HG03095 (cell line): ENCODE results near the gene ABCA8.

ENCODE experiments used
- ATAC-seq: cut with Tn5 transposase; IDR thresholded peaks from one replicate; pipeline ENCODE4 v1.9.1; 2021; ENCODE audit warnings: moderate library complexity; ENCODE audit not compliant: unreplicated experiment

Gene ABCA8

DNA sequence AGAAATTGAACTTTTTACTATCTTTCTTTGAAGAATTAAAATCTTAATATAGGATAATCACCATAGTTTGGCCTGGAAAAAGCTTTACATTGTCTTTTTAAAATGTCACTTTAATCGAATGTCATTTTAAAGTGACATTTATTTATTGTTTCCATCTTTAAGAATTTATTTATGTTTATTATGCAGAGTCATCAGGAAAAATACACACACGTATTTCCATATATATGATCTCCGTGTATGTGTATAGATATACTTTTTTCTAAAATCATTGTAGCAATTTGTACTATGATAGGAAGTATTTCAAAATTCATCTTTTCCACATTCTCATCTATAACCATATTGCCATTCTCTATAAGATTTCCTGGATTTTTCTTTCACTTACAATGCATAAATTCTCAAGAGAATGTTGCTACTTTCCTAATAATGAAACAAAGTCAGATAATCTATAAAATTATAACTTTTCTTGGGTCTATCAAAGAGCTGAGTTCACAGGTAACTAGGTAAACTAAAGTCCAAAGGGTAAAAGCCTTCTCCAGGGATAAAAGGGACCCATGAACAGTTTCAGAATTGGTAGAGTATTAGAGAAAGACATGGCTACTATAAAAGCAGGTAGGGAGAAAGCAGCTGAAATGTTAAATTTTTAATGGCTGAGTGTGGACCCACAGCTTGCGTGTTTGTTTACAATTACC, 11.9 kb downstream of the ABCA8 start:
- ATAC-seq = no peak

DNA sequence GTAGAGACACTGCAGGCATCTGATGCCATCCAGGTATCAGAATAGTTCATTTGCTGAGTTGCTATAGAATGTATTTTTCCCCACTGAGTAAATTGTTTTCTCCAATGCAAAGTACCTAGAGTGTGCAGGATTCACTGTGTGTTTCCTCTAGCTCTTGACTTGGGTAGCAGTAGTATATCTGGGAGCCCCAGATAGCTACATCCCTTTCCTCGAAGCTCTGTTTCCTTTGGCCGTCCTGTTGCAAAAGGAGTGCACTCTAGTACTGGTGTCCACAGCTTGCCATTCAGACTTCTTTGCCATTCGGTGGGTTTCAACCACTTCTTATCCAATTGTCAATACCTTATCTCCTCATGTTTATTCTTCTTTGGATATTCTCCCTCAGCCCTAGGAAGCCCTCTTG, 12.8 kb downstream of the ABCA8 start:
- no peak for ATAC-seq

DNA sequence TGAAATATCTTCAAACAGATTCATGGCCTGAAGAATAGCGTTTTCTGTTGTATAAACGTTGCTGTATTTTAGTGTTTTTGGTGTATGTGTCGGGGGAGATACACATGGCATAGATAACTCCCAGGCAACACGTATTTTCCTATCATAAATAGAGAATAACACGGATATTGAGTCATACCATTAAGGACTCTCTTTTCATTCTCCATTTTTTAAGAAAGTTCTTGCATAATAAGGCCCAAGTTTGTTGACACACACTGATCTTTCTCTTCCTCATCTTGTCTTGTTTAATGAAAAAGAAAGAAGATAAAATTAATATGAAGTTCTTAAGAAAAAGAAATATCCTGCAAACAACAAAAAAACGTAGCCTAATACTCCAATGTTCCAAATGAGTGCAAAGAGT, 13.4 kb downstream of the ABCA8 start:
- ATAC-seq = no peak

DNA sequence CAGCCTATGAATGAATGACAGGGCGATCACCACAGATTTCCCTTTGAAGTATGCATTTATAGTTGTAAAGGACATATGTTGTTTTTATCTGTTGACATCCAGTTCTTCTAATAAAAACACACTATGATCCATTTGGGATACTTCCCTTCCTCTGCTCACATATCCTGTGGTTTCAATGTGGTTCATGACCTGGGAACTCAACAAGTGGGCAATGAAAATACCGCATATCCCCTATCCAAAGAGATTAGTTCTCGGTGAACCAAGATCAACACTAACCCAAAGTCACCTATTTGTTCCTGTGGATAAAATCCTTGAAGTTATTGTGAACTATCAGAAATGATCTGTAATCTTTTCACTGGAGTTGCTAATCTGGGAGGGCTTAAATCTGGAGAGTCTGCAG, 16.0 kb downstream of the ABCA8 start:
- no peak for ATAC-seq

DNA sequence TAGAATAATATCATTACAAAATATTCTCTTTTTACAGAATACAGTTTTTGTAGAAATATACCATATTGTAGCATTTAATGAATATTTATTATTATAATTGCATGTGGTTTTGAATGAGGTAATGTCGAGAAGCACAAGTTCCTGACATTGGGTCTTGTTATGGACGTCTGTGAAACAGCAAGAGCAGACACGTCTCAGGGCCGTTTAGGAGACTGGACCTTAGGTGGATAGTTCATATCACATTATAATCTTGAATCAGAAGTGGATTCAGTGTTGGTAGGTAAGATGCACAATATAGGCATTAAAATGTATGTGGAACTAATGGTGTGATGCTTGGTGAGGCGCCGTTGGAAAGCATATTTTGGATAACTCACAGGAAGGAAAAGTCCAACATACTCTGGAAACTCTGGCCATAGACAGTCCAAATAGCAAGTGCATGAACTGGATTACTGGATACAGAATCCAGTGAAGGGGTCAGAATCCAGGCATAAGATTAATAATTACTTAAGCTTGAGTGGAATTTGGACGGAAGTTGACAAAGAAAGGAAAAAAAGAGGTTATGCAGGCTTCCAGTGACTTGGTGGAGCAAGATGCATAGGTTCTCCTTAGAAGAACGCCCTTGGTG, 17.2 kb downstream of the ABCA8 start:
- no peak for ATAC-seq

DNA sequence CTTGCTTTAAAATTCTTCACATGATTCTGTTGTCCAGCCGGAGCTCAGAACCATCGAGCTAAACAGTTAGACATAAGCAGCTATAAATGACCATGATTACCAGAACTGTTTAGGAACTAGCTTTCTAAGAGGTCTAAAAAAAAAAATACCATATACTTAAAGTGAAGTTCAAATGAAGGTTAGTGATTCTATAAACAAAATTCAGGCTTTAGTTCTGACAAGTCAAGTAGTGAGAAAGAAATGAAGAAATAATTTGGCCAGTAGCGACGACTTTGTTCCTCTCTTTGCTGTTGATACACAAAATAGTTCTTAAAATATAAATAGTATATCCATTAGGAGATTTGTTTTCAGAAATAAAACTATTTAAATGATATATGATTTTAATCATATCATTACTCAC, 27.7 kb downstream of the ABCA8 start:
- ATAC-seq = no peak

DNA sequence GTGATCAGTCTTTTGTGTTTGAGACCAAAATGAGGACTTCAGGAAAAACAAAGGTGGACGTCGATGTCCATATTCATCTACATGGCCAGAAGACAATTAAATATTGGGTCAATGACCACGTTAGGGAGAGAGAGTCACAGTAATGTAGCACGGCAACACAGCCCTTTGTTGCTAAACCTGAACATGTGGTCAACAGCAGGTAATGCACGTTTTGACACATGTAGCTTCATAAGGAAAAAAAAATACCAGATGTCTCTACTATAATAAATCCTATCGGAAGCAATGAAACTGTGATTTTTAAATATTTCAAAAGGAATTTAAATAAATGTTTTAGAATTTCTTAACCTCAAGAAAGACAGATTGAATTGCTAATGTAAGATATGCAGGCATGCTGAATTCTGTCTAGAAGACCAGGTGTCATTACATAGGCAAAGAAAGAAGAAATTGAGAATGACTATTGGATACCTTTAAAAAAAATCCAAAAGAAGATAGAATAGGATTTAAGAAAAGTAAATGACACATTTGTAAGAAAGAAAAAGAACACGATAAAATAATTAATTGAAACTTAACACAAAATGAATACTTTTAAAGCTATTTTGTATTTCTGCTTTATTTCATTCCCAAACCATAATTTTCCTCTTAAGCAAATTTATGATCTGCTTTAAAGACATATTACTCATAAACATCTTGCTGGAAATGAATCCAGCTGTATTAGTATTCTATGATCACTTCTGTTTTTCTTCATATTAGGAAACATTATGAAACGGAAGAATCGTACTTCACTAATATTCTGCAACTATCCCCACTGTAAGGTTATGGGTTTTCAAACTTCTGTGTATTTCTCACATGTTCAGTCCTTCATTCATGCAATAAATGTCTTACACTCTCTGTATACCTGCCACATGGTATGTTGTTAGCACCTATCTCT, 30.1 kb downstream of the ABCA8 start:
- no peak for ATAC-seq

DNA sequence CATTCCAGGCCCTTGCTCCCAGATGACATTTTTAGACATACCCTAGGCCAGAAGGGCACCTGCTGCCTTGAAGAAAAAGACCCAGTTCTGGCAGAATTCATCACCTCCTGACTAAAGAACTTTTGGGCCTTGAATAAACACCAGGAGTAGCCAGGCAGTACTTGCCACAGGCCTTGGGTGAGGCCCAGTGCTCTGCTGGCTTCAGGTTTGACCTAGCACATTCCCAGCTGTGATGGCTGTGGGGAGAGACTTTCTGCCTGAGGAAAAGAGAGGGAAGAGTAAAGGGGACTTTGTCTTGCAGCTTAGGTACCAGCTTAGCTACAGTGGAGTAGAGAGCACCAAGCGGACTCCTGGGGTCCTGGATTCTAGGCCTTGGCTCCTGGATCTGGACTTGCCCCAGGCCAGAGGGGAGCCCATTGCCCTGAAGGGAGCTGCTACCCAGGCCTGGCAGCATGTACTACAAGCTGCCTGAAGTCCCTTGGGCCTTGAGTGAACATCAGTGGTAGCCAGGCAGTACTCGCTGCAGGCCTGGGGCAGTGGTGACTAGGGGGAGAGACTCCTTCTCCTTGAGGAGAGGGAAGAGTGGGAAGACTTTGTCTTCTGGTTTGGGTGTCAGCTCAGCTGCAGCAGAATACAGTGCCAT, 44.3 kb downstream of the ABCA8 start:
- no peak for ATAC-seq

DNA sequence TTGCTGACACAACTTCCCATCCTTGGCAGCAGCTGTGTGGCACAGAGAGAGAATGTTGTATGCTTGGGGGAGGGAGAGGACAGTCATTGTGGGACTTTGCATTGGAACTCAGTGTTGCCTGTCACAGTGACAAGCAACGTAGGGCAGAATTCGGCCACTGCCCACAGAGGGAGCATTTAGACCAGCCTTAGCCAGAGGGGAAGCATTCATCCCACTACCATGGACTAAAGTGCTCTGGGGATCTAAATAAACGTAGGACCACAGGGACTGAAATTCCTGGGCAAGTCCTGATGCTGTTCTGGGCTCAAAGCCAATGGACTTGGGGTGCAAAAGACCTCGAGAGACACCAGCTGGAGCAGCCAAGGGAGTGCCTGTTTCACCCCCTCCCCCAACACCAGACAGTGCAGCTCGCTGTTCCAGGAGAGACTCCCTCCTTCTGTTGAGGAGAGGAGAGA, 44.9 kb downstream of the ABCA8 start:
- no peak for ATAC-seq

DNA sequence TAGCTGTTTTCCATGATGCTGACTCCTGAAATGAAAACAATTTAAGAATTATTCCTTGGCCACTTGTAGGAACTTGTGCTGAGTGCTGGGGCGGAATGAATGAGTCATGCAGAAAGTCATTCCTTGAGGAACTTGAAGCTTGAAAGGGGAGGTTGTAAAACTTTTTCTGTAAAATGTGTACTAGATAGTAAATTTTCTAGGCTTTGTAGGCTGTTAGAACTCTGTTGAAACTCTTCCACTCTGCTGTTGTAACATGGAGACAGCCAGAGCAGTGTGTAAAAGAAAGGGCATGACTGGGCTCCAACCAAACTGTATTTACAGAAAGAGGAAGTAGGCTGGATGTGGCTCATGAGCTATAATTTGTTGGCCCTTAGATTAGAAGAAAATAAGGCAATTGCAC, 46.1 kb downstream of the ABCA8 start:
- no peak for ATAC-seq

DNA sequence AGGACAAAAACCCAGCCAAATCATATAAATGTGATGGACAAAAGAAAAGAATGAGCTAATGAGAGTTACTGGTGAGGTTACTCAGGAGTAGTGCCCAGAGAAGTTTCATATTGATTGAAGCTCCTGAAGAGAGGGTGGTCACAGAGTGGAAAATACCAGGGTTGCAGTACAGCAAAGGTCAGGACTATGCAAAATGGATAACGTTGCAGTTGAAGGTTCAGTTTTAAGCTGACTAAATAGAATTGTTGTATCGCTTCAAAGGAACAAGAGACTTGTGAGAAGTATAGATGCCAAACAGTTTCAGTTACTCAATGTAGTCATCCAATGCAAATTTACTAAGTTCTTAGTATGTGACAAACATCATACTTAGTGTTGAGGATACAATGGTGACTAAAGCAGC, 47.1 kb downstream of the ABCA8 start:
- peak; percentile 46 for ATAC-seq

DNA sequence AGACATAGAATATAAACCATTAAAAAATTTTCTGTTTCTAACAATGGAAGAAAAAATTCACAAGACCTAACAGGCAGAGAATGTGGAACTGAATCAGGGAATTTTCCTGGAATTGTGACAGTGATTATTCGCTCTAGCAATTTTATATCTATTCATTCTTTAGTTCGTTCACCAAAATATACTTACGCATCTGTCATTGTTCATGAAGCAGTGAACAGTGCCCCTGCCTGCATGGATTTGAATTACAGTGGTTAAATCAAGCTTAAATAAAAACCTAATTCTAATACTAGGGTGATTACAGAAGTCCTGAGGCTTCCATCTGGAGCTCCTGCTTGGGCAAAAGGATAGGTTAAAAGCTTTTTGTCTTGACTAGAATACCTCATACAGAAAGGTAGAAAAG, 48.6 kb downstream of the ABCA8 start:
- no peak for ATAC-seq

DNA sequence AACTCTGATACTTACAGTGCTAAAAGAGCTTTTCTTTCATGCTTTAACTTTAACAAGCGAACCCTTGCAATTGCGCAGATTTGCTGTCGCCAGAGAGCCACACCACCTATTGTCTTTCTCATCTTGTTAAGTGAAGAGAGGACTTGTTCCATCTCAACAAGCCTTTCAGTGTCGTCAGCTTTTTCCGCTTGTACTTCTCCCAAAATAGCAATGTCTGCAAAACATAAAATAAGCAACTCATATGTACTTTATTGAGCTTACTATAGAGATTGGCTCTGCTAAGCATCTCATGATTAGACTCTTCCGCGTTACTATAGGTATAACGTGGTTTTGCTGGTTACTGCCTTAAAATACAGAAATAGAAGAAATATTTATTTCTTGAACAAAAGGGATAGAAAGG, 51.9 kb downstream of the ABCA8 start:
- ATAC-seq = no peak

DNA sequence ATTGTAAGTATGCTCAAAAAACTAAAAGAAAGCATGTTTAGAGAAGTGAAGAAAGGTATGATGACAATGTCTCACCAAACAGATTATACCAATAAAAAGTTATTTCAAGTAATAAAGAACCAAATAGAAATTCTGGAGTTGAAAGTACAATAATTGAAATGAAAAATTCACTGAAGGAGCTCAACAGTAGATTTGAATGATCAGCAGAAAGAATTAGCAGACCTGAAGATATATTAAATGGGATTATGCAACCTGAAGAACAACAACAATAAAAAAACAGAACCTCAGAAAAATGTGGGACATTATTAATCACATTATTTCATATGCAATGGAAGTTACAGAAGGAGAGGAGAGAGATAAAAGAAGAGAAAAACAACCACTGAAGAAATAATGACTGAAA, 57.6 kb downstream of the ABCA8 start:
- no peak for ATAC-seq

DNA sequence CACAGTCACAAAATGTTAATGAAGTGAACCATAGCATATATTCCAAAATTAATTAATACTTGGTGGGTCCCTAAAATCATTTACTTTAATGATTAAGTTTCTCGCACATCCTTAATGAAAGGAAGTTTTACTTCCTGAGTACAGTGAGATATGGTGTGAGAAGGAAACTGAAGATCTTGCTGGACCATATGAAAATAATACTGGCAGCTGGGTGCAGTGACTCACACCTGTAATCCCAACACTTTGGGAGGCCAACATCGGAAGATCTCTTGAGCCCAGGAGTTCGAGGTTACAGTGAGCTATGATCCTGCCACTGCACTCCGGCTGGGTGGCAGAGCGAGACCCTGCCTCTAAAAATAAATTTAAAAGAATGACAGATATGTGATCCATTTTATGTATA, 62.5 kb downstream of the ABCA8 start:
- no peak for ATAC-seq

DNA sequence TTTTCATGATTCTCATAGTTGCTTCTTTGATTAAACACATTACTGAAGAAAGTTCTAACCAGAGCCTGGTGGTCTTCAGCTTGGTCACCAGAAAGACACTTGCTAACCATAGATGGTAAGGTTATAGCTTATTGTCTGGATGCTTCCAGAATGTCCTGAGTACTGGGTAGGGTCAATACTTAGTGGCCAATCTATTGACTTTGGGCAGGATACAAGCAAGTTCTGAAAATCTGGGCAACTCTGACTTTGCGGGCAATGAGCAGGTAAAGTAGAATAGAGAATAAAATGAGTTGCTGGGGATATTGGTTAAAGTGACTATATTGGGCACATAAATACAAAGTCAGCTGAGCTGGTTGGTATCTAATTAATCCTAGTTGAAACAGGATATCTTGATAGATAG, 63.0 kb downstream of the ABCA8 start:
- no peak for ATAC-seq

DNA sequence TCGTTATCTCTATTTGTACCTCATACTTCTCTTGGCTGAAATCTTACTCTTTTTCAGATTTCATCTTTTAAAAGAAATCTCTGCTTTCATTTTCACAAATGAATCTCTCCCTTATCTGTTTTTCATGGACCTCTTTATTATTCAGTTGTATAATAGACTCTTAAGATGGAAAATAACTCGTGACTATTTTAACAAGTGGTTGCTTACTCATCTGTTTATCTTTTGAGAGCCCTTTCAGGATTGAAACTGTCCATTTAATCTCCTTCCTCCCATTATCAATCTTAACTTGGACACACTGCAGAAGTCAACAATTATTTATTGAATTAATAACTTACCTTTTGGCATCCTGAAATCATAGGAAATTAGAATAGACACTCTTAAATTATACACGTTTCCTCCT, 68.8 kb downstream of the ABCA8 start:
- ATAC-seq = no peak

DNA sequence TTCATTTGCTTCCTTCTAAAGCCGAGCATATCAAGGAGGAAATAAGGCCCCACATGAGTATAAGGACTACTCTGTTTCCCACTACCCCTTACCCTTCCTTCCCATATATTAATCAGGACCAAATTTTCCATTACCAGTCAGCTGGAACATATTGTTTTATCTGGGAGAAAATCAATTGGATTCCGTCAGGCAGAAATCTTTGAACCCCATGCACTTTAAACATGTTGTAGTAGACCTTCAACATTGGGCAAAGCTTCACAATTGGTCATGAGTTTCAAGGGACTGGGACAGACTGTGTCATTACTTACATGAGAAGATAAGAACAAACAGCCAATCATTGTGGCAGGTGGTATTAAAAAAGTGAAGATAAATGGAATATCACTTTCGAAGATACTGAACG, 70.3 kb downstream of the ABCA8 start:
- ATAC-seq = no peak

DNA sequence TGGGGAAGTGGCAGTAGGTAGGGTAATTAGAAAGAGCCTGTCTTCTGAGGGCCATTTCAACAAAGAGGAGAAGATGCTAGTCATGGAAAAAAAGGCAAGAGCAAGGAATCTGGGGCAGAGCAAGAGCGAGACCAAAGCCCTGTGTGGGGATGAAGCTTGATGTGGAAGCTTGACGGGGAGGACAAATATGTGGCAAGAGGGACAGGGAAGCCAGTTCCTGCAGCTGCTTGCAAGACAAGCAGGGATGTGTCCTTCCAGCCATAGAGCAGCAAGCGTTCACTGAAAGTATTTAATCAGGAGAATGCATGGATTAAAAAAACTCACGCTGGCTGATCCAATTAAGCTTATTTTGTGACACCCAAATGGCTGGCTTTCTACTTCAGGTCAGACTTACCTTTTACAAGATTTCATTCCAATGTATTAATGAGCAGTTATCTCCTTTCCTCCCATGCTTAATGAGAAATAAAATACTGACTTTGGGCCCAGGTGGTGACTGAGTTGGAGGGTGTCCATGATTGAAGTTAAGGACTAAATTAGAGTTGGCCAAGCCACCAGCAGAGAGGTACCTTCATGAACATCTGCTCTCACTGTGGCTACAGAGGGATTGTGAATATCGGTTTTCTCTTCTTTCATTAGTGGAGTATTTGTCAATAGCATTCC, 76.8 kb downstream of the ABCA8 start:
- no peak for ATAC-seq

DNA sequence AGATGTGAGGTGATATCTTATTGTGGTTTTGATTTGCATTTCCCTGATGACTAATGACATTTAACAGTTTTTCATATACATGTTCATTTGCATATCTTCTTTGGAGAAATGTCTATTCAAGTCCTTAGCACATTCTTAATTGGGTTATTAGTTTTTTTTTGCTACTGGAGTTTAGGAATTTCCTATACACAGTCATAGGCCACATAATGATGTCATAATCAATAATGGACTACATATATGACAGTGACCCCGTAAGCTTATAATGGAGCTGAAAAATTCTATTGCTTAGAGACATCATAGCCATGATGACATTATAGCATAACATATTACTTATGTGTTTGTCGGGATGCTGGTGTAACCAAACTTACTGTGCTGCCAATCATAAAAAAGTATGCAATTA, 83.7 kb downstream of the ABCA8 start:
- no peak for ATAC-seq

DNA sequence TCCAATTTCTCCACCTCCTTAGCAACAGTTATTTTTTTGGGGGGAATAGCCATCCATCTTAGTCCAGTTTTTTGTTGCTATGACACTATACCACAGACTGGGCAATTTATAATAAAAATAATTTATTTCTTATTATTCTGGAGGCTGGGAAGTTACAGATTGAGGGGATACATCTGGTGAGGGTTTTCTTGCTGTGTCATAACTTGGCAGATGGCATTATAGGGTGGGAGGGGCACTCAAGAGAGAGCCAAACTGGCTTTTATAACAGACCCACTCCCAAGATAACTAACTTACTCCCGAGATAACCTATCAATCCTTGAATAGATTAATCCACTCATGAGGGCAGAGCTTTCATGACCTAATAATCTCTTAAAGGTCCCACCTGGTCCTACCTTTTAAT, 84.2 kb downstream of the ABCA8 start:
- ATAC-seq = no peak
